Skeletal muscle cell (primary cell): ENCODE measurements around the gene LPIN2.

Source experiments
- DNase-seq: peaks from one replicate; pipeline ENCODE4 v3.0.0-alpha.2; 2010; ENCODE audit warnings: low read depth
- H3K4me3 ChIP-seq: 2 replicates; pipeline ENCODE4 v1.5.1; 2011; ENCODE audit warnings: low read depth, mild to moderate bottlenecking, control low read depth, low read length, moderate library complexity

LPIN2 gene

GRCh38 chr18:2967820-2968219, 45.1 kb downstream of the LPIN2 start:
- H3K4me3 ChIP-seq: no peak overlapping the region

GRCh38 chr18:2967357-2967756, 45.6 kb downstream of the LPIN2 start:
- no peak overlapping the region for H3K4me3 ChIP-seq
- DNase-seq: no peak

More at GRCh38 chr18:2967820-2968219, 45.1 kb downstream of the LPIN2 start:
- no peak for DNase-seq

GRCh38 chr18:2966560-2966959, 46.4 kb downstream of the LPIN2 start:
- DNase-seq: no peak
- no peak overlapping the region for H3K4me3 ChIP-seq

- no peak overlapping the region for H3K4me3 ChIP-seq
- DNase-seq: no peak
These were observed 47.1 kb downstream of the LPIN2 start for GRCh38 chr18:2965797-2966196.

- no peak for DNase-seq
- H3K4me3 ChIP-seq: no peak overlapping the region
These were observed 48.5 kb downstream of the LPIN2 start for GRCh38 chr18:2964361-2965010.
